ENCODE results near the gene EFCC1. TPM values are rescaled to one million over a fixed set of nuclear protein-coding genes. Genes with fewer than 3 reads are reported as not detected.

Gene EFCC1
- polyA plus RNA-seq, 1 experiment: 0.27 TPM

- no peak for DNase-seq (ENCODE audit: low read depth, low spot score)
- CTCF ChIA-PET: interaction anchor here (0.6 to 2.9 kb wide), 7 partner anchors 9 to 68 kb away, joined by 3 to 16 read pairs (median 4); partner anchors contain the start of gene CFAP92
- TF ChIP-seq CTCF (IDR thresholded peaks at IDR 0.05; ENCODE audit: low read depth, low read length): no peak
- no peak overlapping the region for H3K27ac ChIP-seq (ENCODE audit: low read depth, low read length)
- no peak overlapping the region for H3K4me3 ChIP-seq (ENCODE audit: low read depth, low read length)
- H3K27me3 ChIP-seq (ENCODE audit: control insufficient read depth, insufficient read depth, low read length): no peaks in the 10 kb centered on the region
- POLR2A ChIA-PET: interaction anchor here (0.5 kb wide), 1 partner anchor 228 kb away, joined by 3 read pairs; no protein-coding TSS in a partner anchor
- H3K9me3 ChIP-seq (ENCODE audit: control insufficient read depth, insufficient read depth, low read length): no peaks in the 10 kb centered on the region; the same call in 1 of the 2 replicates
Measured at GRCh38 chr3:129016720-129017483, 15.8 kb downstream of the EFCC1 start.

- Histone ChIP-seq H3K9me3 (ENCODE audit: control insufficient read depth, insufficient read depth, low read length) (peaks cover 2% of the 10 kb centered on the region; the same call in 1 of the 2 replicates), H3K27me3 (ENCODE audit: control insufficient read depth, insufficient read depth, low read length) (peaks cover 3% of the 10 kb centered on the region), H3K4me3 (ENCODE audit: low read depth, low read length) (no peak overlapping the region), H3K27ac (ENCODE audit: low read depth, low read length) (no peak overlapping the region)
- POLR2A ChIA-PET: interaction anchor here (0.5 kb wide), 1 partner anchor 227 kb away, joined by 3 read pairs; no protein-coding TSS in a partner anchor
- CTCF ChIA-PET: interaction anchor here (0.6 to 2.9 kb wide), 5 partner anchors 9 to 67 kb away, joined by 3 to 16 read pairs (median 4); partner anchors contain the start of gene CFAP92
- DNase-seq (ENCODE audit: low read depth, low spot score): no peak
- no peak for TF ChIP-seq CTCF (IDR thresholded peaks at IDR 0.05; ENCODE audit: low read depth, low read length)
Measured at GRCh38 chr3:129017484-129017899, 16.4 kb downstream of the EFCC1 start.

DNA sequence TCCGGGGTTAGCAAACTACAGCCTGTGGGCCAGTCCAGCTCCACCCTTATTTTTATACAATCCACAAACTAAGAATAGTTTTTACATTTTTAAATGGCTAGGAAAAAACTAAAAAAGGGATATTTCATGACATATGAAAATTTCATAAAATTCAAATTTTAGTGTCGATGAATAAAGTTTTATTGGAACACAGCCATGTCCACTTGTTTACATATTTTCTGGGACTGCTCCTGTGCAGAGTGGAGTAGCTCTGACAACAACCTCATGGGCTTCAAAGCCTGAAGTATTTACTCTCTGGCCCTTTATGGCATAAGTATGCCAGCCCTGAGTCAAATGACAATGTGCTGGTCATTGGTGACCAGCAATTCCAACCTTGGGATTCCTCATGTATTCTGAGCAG lies 17.2 kb downstream of the EFCC1 start:
- POLR2A ChIA-PET: no interaction called here
- DNase-seq (ENCODE audit: low read depth, low spot score): no peak
- H3K4me3 ChIP-seq (ENCODE audit: low read depth, low read length): no peak overlapping the region
- CTCF ChIA-PET: interaction anchor here (1.3 to 2.9 kb wide), 3 partner anchors 8 to 48 kb away, joined by 3 to 16 read pairs (median 5); no protein-coding TSS in a partner anchor
- no peak for TF ChIP-seq CTCF (IDR thresholded peaks at IDR 0.05; ENCODE audit: low read depth, low read length)
- H3K27me3 ChIP-seq (ENCODE audit: control insufficient read depth, insufficient read depth, low read length): peaks cover 3% of the 10 kb centered on the region
- peaks cover 8% of the 10 kb centered on the region for H3K9me3 ChIP-seq (ENCODE audit: control insufficient read depth, insufficient read depth, low read length)
- H3K27ac ChIP-seq (ENCODE audit: low read depth, low read length): no peak overlapping the region

- Histone ChIP-seq H3K27ac (ENCODE audit: low read depth, low read length) (no peak overlapping the region), H3K4me3 (ENCODE audit: low read depth, low read length) (no peak overlapping the region), H3K27me3 (ENCODE audit: control insufficient read depth, insufficient read depth, low read length) (peaks cover 4% of the 10 kb centered on the region), H3K9me3 (ENCODE audit: control insufficient read depth, insufficient read depth, low read length) (peaks cover 10% of the 10 kb centered on the region)
- ChIA-PET POLR2A (no interaction called here), CTCF (interaction anchor here (2.4 to 2.9 kb wide), 2 partner anchors 48 kb away, joined by 16 to 20 read pairs; no protein-coding TSS in a partner anchor)
- no peak for TF ChIP-seq CTCF (IDR thresholded peaks at IDR 0.05; ENCODE audit: low read depth, low read length)
- DNase-seq (ENCODE audit: low read depth, low spot score): no peak
Measured at GRCh38 chr3:129018751-129019150, 17.6 kb downstream of the EFCC1 start.

- Histone ChIP-seq H3K4me3 (ENCODE audit: low read depth, low read length) (no peak overlapping the region), H3K27me3 (ENCODE audit: control insufficient read depth, insufficient read depth, low read length) (peaks cover 6% of the 10 kb centered on the region), H3K27ac (ENCODE audit: low read depth, low read length) (no peak overlapping the region), H3K9me3 (ENCODE audit: control insufficient read depth, insufficient read depth, low read length) (peaks cover 10% of the 10 kb centered on the region)
- ChIA-PET POLR2A (no interaction called here), CTCF (interaction anchor here (2.1 to 2.4 kb wide), 2 partner anchors 34 to 49 kb away, joined by 10 to 20 read pairs; no protein-coding TSS in a partner anchor)
- DNase-seq (ENCODE audit: low read depth, low spot score): no peak
- TF ChIP-seq CTCF (IDR thresholded peaks at IDR 0.05; ENCODE audit: low read depth, low read length): no peak
Measured at GRCh38 chr3:129019266-129019665, 18.2 kb downstream of the EFCC1 start.

All from AG04450 (cell line).